Adrenal gland (tissue), 12 donors: ENCODE results near the gene GNPTG. TPM values are rescaled to one million over a fixed set of nuclear protein-coding genes. Genes with fewer than 3 reads are reported as not detected.

Experiments used
- DNase-seq, 7 donors: peaks; one replicate each; pipeline ENCODE4 v3.0.0-alpha.2; 2019 to 2020
- H3K27ac ChIP-seq, 5 donors: fragments of 200-600 bp; sonication (generic) in 4 of 5; 1 replicate in 3 of 5; 2 replicates in 2 of 5; pipeline versions ENCODE4 v1.5.1 to v1.8.0; 2016 to 2020; ENCODE audit warnings: mild to moderate bottlenecking in 1 of 5
- H3K27me3 ChIP-seq: fragments of 200-600 bp; 2 replicates; pipeline ENCODE4 v1.8.0; 2021
- H3K36me3 ChIP-seq, 2 donors: fragments of 200-600 bp; replicated peaks in 1 of 2; 1 replicate in 1 of 2; 2 replicates in 1 of 2; pipeline versions ENCODE4 v1.5.1 to v1.8.0; 2018 to 2022
- H3K4me1 ChIP-seq, 2 donors: fragments of 200-600 bp; replicated peaks in 1 of 2; 1 replicate in 1 of 2; 2 replicates in 1 of 2; pipeline versions ENCODE4 v1.5.1 to v1.8.0; 2018 to 2021
- H3K4me3 ChIP-seq, 4 donors: fragments of 200-600 bp; sonication (generic) in 3 of 4; one replicate each; pipeline ENCODE4 v1.5.1; 2016 to 2018
- H3K9me3 ChIP-seq, 3 donors: fragments of 200-600 bp; sonication (generic) in 1 of 3; replicated peaks in 1 of 3; 1 replicate in 2 of 3; 2 replicates in 1 of 3; pipeline versions ENCODE4 v1.5.1 to v1.8.0; 2016 to 2021
- POLR2A ChIP-seq, 2 donors: fragments of 450-650 bp; IDR thresholded peaks; one replicate each; pipeline ENCODE4 v1.6.1; 2017; ENCODE audit warnings: antibody characterized with exemption in 2 of 2, mild to moderate bottlenecking in 2 of 2, moderate library complexity in 1 of 2
- WGBS, 4 donors: extraction: QIAGEN DNeasy Blood & Tissue Kit in 2 of 4; methylation state at CpG; one replicate each; pipeline versions ENCODE4 v1.1.5 to v1.1.7; 2013 to 2017; 5-methylcytosine and 5-hydroxymethylcytosine counted together
- intact Hi-C, 2 donors: fragments of 100-400 bp; cut with DNase I; formaldehyde crosslinking; loops; one replicate each; pipeline versions ENCODE4 v1.14.1 to v1.15.0; 2022 to 2023
- polyA plus RNA-seq, 3 donors: library from polyadenylated mRNA; stranded (reverse); fragments of 200-250 nt in 2 of 3; fragments of 350-450 nt in 1 of 3; fragmentation: Illumina TruSeq in 1 of 3; extraction: RNeasy Lipid Tissue Mini Kit (QIAGEN cat#74804) in 1 of 3; gene quantifications; one replicate each; pipeline ENCODE4 v1.2.3, GENCODE V29; 2013 to 2014
- total RNA-seq, 9 donors: library from RNA; depleted of rRNA in 4 of 9; stranded (reverse); fragments of >200 nt in 4 of 9; fragments of 120-200 nt in 1 of 9; fragmentation: NEBNext Ultra II Directional in 1 of 9; extraction: Animal tissue kit (Norgen Biotek cat#: 25700) in 1 of 9; gene quantifications; one replicate each; pipeline versions ENCODE4 v1.1.0 to v1.2.4, GENCODE V29; 2013 to 2023
- TF ChIP-seq, protein P1 (sequence below), 6 experiments: fragments of 450-650 bp in 4 of 6; fragments of 200-600 bp in 2 of 6; sonication (generic) in 1 of 6; IDR thresholded peaks; 1 replicate in 5 of 6; 2 replicates in 1 of 6; pipeline versions ENCODE4 v1.5.1 to v1.8.0; 2016 to 2021; ENCODE audit warnings: antibody characterized with exemption in 6 of 6, mild to moderate bottlenecking in 2 of 6, moderate library complexity in 1 of 6
- donor health status: healthy with polysubstance abuse.
- donor health status: Bipolar disorder and iron deficiency.
- donor health status: DM: yes; HTN: yes; CAD: no.
- donor health status: DM: no; HTN: no; CAD: no.
- donor health status: DM: no; HTN: no; CAD: no.
- donor health status: DM: yes; HTN: yes; CAD: no.

The GNPTG gene
- total and polyA plus RNA-seq, 12 donors: 95.9 to 659 (median 284) TPM

DNA sequence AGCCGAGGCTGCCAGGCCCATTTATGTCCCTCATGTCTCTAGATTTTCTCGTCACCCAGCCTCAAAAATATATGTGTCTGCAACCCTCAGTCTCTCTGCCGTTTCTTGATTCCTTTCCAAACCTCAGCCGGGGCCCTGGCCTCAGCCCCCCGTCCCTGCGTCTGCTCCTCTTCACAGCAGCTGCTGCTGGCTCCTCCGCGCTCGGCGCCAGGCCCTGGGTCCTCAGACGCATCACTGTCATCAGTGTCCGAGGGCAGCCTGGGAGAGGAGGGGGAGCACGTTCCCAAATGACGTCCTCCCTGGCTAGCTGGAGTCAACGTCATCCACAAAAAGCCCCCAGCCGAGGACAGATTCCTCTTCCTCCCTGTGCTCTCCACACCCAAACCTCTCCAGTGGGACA is 2.4 kb upstream of the GNPTG start:
- no peak for TF ChIP-seq POLR2A (IDR thresholded peaks at IDR 0.05)
- TF ChIP-seq, protein P1, sequence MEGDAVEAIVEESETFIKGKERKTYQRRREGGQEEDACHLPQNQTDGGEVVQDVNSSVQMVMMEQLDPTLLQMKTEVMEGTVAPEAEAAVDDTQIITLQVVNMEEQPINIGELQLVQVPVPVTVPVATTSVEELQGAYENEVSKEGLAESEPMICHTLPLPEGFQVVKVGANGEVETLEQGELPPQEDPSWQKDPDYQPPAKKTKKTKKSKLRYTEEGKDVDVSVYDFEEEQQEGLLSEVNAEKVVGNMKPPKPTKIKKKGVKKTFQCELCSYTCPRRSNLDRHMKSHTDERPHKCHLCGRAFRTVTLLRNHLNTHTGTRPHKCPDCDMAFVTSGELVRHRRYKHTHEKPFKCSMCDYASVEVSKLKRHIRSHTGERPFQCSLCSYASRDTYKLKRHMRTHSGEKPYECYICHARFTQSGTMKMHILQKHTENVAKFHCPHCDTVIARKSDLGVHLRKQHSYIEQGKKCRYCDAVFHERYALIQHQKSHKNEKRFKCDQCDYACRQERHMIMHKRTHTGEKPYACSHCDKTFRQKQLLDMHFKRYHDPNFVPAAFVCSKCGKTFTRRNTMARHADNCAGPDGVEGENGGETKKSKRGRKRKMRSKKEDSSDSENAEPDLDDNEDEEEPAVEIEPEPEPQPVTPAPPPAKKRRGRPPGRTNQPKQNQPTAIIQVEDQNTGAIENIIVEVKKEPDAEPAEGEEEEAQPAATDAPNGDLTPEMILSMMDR (IDR thresholded peaks at IDR 0.05): no peak
- DNase-seq: no peak
- 84 to 90% (median 87%) methylated on average over 15 to 16 of the region's 16 CpGs for WGBS, 4 donors
- H3K9me3 ChIP-seq: no peaks in the 10 kb centered on the region
- H3K4me3 ChIP-seq: no peak overlapping the region
- intact Hi-C loops: no loop called here
- peaks cover 0 to 32% of the 10 kb centered on the region in 2 donors for H3K36me3 ChIP-seq
- no peaks in the 10 kb centered on the region for H3K27me3 ChIP-seq
- peaks cover 14 to 32% of the 10 kb centered on the region in 2 donors for H3K4me1 ChIP-seq
- no peak overlapping the region for H3K27ac ChIP-seq

- Histone ChIP-seq H3K27me3 (no peaks in the 10 kb centered on the region), H3K27ac (no peak overlapping the region), H3K9me3 (no peaks in the 10 kb centered on the region), H3K36me3 (peaks cover 0 to 32% of the 10 kb centered on the region in 2 donors), H3K4me3 (no peak overlapping the region), H3K4me1 (peaks cover 14 to 32% of the 10 kb centered on the region in 2 donors)
- WGBS, 4 donors: 89 to 94% (median 93%) methylated on average over 9 to 17 of the region's 17 CpGs
- TF ChIP-seq, protein P1 (IDR thresholded peaks at IDR 0.05): no peak
- no peak for TF ChIP-seq POLR2A (IDR thresholded peaks at IDR 0.05)
- no peak for DNase-seq
- intact Hi-C loops: loop anchor here in 1 of 2 donors (5.0 kb wide), 1 partner anchor 38 kb away; no protein-coding TSS in a partner anchor
Measured at GRCh38 chr16:1349951-1350350, 1.8 kb upstream of the GNPTG start.

DNA sequence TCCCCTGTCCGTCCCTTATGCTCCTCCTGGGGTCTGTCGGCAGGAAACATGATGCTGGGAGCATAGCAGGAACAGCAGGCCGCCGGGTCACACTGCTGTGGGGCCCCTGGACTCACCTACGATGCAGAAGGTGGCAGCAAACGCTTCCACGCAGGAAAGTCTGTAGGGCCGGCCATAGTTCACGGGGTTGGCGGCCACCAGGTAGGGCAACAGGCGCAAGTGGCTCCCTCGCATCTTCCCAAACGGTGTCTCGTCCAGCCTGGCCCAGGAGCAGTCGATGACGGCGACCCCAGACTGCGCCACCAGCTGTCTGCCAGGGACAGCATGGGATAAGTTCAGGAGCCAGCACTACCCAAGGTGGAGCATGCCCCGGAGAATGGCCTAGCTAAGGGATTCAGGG is 1.0 kb upstream of the GNPTG start:
- H3K4me3 ChIP-seq: peak overlapping the region in 2 of 4 donors; percentile 70 to 90
- peaks cover 19 to 38% of the 10 kb centered on the region in 2 donors for H3K4me1 ChIP-seq
- H3K36me3 ChIP-seq: peaks cover 0 to 32% of the 10 kb centered on the region in 2 donors
- 73 to 81% (median 78%) methylated on average over 12 to 19 of the region's 19 CpGs for WGBS, 4 donors
- H3K9me3 ChIP-seq: no peaks in the 10 kb centered on the region
- H3K27ac ChIP-seq: no peak overlapping the region
- H3K27me3 ChIP-seq: no peaks in the 10 kb centered on the region
- DNase-seq: no peak
- intact Hi-C loops: loop anchor here in 1 of 2 donors (5.0 kb wide), 1 partner anchor 38 kb away; no protein-coding TSS in a partner anchor
- TF ChIP-seq, protein P1 (IDR thresholded peaks at IDR 0.05): no peak
- TF ChIP-seq POLR2A (IDR thresholded peaks at IDR 0.05): no peak

GRCh38 chr16:1351215-1351581 is 533 bp upstream of the GNPTG start:
- Histone ChIP-seq H3K27ac (peak overlapping the region in 4 of 5 donors; percentile 1 to 85 (median 68)), H3K4me1 (peaks cover 24 to 43% of the 10 kb centered on the region in 2 donors), H3K9me3 (no peaks in the 10 kb centered on the region), H3K36me3 (peaks cover 0 to 32% of the 10 kb centered on the region in 2 donors), H3K27me3 (no peaks in the 10 kb centered on the region), H3K4me3 (peak overlapping the region; percentile 31 to 90 (median 56))
- WGBS, 4 donors: 1% methylated on average over 30 to 34 of the region's 35 CpGs; no CpG with 5 or more reads in 2 of the 4 donors
- TF ChIP-seq POLR2A (IDR thresholded peaks at IDR 0.05): no peak
- DNase-seq: no peak
- intact Hi-C loops: loop anchor here in 1 of 2 donors (5.0 kb wide), 1 partner anchor 39 kb away; no protein-coding TSS in a partner anchor
